ENCODE data around the gene WNT8B. TPM values are rescaled to one million over a fixed set of nuclear protein-coding genes. Genes with fewer than 3 reads are reported as not detected.

Gene WNT8B
- total RNA-seq, 4 donors from 2014 or later = not detected

DNA sequence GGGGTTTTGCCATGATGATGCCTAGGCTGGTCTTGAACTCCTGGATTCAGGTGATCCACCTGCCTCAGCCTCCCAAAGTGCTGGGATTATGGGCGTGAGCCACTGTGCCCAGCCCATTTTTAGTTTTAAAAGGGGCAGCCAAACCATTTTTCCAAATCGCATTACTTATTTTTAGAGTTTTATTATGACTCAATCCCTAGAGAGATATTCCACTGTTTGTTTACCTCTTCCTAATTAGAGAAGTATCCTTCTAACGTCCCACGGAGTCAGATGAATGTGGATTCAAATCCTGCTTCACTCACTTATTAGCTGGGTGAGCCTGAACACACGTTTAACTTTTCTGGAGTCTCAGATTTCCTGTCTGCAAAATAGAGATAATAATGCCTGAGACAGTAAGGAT is 15.2 kb downstream of the WNT8B start:
- WGBS, 2 donors = 29 to 33% methylated on average over 5 of the region's 5 CpGs
- Histone ChIP-seq H3K27ac (no peak overlapping the region), H3K27me3 (peaks cover 0 to 65% (median 3%) of the 10 kb centered on the region in 4 donors), H3K36me3 (no peaks in the 10 kb centered on the region), H3K9me3 (no peaks in the 10 kb centered on the region), H3K4me1 (peaks cover 12 to 18% (median 14%) of the 10 kb centered on the region in 3 donors), H3K4me3 (no peak overlapping the region)
- DNase-seq = no peak
- intact Hi-C loops (cut with DNase I) = no loop called here
- TF ChIP-seq, protein P1, sequence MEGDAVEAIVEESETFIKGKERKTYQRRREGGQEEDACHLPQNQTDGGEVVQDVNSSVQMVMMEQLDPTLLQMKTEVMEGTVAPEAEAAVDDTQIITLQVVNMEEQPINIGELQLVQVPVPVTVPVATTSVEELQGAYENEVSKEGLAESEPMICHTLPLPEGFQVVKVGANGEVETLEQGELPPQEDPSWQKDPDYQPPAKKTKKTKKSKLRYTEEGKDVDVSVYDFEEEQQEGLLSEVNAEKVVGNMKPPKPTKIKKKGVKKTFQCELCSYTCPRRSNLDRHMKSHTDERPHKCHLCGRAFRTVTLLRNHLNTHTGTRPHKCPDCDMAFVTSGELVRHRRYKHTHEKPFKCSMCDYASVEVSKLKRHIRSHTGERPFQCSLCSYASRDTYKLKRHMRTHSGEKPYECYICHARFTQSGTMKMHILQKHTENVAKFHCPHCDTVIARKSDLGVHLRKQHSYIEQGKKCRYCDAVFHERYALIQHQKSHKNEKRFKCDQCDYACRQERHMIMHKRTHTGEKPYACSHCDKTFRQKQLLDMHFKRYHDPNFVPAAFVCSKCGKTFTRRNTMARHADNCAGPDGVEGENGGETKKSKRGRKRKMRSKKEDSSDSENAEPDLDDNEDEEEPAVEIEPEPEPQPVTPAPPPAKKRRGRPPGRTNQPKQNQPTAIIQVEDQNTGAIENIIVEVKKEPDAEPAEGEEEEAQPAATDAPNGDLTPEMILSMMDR (IDR thresholded peaks at IDR 0.05) = no peak
- no peak for TF ChIP-seq POLR2A (IDR thresholded peaks at IDR 0.05)

DNA sequence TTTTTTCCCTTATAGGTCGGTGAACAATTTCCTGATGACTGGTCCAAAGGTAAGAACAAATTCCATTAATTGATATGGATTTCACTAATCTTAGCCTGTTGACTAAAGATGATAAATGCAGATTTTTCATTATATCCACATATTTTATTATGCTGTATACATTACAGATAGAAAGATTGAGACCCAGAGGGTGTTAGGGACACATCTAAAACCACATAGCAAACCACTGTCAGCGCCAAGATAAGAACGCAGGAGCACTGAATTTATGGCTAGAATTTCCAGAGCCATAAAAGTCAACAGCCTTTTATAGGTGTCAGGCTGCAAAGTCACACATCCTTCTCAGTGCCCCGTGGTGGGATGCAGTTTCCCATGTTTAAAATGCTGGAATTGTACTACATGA is 16.2 kb downstream of the WNT8B start:
- H3K4me3 ChIP-seq = no peak overlapping the region
- no peak for TF ChIP-seq POLR2A (IDR thresholded peaks at IDR 0.05)
- TF ChIP-seq, protein P1 (IDR thresholded peaks at IDR 0.05) = no peak
- no peak for DNase-seq
- peaks cover 0 to 64% (median 3%) of the 10 kb centered on the region in 4 donors for H3K27me3 ChIP-seq
- peaks cover 13 to 20% (median 14%) of the 10 kb centered on the region in 3 donors for H3K4me1 ChIP-seq
- H3K36me3 ChIP-seq = no peaks in the 10 kb centered on the region
- no peaks in the 10 kb centered on the region for H3K9me3 ChIP-seq
- H3K27ac ChIP-seq = no peak overlapping the region
- intact Hi-C loops (cut with DNase I) = no loop called here
- 48 to 60% methylated on average over 4 of the region's 4 CpGs for WGBS, 2 donors

DNA sequence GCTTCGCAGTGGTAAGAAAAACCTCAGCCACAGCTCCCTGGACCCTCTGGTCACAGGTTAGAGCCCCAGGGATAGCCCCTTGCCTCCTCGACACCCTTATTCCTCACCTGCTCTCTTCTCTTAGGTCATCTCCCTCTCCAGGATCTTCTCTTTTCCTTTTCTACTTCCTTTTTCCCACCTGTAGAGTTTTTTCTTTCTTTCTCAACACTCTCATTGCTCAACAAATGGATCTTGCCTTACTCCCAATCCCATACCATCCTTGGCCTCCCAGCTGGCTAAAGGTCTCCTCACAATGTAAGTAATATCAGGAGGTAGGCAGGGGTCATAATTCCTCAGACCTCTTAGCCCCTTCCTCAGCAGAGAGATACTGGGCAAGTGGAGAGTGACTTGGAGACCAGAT is 17.2 kb downstream of the WNT8B start:
- DNase-seq = no peak
- intact Hi-C loops (cut with DNase I) = no loop called here

DNA sequence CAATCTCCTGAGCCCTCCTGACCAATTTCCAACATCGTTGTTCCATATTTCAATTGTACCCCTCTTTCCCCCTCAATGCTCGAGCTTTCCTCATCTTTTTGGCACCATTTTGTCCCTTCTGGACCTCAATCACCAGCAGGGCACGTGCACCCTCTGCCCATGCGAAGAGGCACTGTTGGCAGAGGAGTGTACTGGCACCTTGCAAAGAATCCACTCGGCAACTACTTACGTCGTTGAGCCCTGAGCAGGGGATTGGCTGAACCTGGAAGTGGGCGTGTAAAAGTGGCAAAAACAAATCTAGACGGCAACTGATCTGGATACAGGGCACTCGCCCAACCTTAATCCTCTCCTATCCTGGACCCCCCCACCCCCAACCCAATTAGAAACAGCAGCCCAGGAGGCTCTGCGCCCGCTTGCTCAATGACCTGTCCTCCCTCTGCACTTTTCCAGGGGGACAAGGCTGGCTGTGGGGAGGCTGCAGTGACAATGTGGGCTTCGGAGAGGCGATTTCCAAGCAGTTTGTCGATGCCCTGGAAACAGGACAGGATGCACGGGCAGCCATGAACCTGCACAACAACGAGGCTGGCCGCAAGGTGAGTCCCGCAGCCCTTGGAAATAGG is 18.8 kb downstream of the WNT8B start:
- peak; percentile 12 for DNase-seq
- intact Hi-C loops (cut with DNase I) = no loop called here
- no peak overlapping the region for H3K27ac ChIP-seq
- TF ChIP-seq POLR2A (IDR thresholded peaks at IDR 0.05) = no peak
- TF ChIP-seq, protein P1 (IDR thresholded peaks at IDR 0.05) = no peak
- no peaks in the 10 kb centered on the region for H3K9me3 ChIP-seq
- WGBS, 2 donors = 4 to 7% methylated on average over 4 to 13 of the region's 19 CpGs
- peak overlapping the region; percentile 35 to 72 (median 46) for H3K4me3 ChIP-seq
- H3K36me3 ChIP-seq = peaks cover 0 to 22% (median 0%) of the 10 kb centered on the region in 3 donors
- peaks cover 13 to 20% (median 14%) of the 10 kb centered on the region in 3 donors for H3K4me1 ChIP-seq
- H3K27me3 ChIP-seq = peaks cover 0 to 65% (median 3%) of the 10 kb centered on the region in 4 donors

More for the DNA sequence above, 17.2 kb downstream of the WNT8B start:
- no peaks in the 10 kb centered on the region for H3K9me3 ChIP-seq
- WGBS, 2 donors = 54 to 72% methylated on average over 2 of the region's 2 CpGs
- H3K27ac ChIP-seq = no peak overlapping the region
- no peak for TF ChIP-seq POLR2A (IDR thresholded peaks at IDR 0.05)
- TF ChIP-seq, protein P1 (IDR thresholded peaks at IDR 0.05) = no peak
- no peak overlapping the region for H3K4me3 ChIP-seq
- peaks cover 13 to 20% (median 14%) of the 10 kb centered on the region in 3 donors for H3K4me1 ChIP-seq
- H3K36me3 ChIP-seq = peaks cover 0 to 6% (median 0%) of the 10 kb centered on the region in 3 donors
- H3K27me3 ChIP-seq = peaks cover 0 to 65% (median 3%) of the 10 kb centered on the region in 4 donors

DNA sequence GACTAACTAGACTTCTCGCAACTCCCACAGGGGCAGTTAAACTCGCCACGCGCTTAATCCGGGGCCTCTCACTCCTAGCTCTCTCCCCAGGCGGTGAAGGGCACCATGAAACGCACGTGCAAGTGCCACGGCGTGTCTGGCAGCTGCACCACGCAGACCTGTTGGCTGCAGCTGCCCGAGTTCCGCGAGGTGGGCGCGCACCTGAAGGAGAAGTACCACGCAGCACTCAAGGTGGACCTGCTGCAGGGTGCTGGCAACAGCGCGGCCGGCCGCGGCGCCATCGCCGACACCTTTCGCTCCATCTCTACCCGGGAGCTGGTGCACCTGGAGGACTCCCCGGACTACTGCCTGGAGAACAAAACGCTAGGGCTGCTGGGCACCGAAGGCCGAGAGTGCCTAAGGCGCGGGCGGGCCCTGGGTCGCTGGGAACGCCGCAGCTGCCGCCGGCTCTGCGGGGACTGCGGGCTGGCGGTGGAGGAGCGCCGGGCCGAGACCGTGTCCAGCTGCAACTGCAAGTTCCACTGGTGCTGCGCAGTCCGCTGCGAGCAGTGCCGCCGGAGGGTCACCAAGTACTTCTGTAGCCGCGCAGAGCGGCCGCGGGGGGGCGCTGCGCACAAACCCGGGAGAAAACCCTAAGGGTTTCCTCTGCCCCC is 19.5 kb downstream of the WNT8B start:
- Histone ChIP-seq H3K4me1 (peaks cover 13 to 20% (median 14%) of the 10 kb centered on the region in 3 donors), H3K27me3 (peaks cover 0 to 65% (median 3%) of the 10 kb centered on the region in 4 donors), H3K4me3 (peak overlapping the region; percentile 35 to 72 (median 46)), H3K36me3 (peaks cover 0 to 29% (median 0%) of the 10 kb centered on the region in 3 donors), H3K9me3 (no peaks in the 10 kb centered on the region), H3K27ac (no peak overlapping the region)
- TF ChIP-seq POLR2A (IDR thresholded peaks at IDR 0.05) = no peak
- TF ChIP-seq, protein P1 (IDR thresholded peaks at IDR 0.05) = peak; percentile 32 to 70 (median 64)
- intact Hi-C loops (cut with DNase I) = no loop called here
- no peak for DNase-seq
- no CpG with 5 or more reads among the region's 59 CpGs for WGBS, 2 donors

Measured in esophagus squamous epithelium (tissue), 5 donors.